SKM-1 (cell line): Measurements from ENCODE around the gene AFDN.

Experiments
- DNase-seq: peaks from one replicate; lab custom pipeline; 2025; ENCODE audit not compliant: unreplicated experiment; lab: John Stamatoyannopoulos, UW

The AFDN gene, protein sequence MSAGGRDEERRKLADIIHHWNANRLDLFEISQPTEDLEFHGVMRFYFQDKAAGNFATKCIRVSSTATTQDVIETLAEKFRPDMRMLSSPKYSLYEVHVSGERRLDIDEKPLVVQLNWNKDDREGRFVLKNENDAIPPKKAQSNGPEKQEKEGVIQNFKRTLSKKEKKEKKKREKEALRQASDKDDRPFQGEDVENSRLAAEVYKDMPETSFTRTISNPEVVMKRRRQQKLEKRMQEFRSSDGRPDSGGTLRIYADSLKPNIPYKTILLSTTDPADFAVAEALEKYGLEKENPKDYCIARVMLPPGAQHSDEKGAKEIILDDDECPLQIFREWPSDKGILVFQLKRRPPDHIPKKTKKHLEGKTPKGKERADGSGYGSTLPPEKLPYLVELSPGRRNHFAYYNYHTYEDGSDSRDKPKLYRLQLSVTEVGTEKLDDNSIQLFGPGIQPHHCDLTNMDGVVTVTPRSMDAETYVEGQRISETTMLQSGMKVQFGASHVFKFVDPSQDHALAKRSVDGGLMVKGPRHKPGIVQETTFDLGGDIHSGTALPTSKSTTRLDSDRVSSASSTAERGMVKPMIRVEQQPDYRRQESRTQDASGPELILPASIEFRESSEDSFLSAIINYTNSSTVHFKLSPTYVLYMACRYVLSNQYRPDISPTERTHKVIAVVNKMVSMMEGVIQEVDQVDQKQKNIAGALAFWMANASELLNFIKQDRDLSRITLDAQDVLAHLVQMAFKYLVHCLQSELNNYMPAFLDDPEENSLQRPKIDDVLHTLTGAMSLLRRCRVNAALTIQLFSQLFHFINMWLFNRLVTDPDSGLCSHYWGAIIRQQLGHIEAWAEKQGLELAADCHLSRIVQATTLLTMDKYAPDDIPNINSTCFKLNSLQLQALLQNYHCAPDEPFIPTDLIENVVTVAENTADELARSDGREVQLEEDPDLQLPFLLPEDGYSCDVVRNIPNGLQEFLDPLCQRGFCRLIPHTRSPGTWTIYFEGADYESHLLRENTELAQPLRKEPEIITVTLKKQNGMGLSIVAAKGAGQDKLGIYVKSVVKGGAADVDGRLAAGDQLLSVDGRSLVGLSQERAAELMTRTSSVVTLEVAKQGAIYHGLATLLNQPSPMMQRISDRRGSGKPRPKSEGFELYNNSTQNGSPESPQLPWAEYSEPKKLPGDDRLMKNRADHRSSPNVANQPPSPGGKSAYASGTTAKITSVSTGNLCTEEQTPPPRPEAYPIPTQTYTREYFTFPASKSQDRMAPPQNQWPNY (N-terminal part only)

DNA sequence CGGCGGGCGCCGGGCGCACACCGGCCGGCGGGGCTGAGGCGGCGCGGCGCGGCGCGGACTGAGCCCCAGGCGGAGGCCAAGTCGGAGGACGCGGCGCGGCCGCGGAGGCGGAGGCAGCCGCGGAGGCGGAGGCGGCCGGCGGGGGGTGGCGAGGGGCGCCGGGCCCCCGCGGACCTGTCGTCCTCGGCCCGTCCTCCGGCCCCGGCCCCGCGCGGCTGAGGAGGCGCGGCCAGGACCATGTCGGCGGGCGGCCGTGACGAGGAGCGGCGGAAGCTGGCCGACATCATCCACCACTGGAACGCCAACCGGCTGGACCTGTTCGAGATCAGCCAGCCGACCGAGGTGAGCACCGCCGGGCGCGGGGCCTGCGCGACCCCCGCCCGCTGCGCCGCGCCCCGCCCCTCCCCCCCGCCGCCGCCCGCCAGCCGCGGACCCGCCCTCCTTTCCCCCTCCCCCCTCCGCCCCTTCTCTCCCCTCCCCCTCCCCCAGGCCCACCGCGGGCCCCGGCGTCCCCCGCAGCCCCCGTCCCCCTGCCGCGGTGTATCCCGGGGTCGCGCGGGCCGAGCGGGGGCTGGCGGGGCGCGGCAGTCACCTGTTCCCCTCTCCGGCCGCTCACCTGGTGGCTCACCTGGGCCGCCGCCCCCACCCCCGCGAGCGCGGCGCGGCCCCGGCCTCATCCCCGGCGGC, at the start of gene AFDN:
Gene AFDN (plus strand): TSS at position 16 of the 687 bp plus-strand sequence. CDS start 222 bp downstream, at position 238.
- no peak for DNase-seq

DNA sequence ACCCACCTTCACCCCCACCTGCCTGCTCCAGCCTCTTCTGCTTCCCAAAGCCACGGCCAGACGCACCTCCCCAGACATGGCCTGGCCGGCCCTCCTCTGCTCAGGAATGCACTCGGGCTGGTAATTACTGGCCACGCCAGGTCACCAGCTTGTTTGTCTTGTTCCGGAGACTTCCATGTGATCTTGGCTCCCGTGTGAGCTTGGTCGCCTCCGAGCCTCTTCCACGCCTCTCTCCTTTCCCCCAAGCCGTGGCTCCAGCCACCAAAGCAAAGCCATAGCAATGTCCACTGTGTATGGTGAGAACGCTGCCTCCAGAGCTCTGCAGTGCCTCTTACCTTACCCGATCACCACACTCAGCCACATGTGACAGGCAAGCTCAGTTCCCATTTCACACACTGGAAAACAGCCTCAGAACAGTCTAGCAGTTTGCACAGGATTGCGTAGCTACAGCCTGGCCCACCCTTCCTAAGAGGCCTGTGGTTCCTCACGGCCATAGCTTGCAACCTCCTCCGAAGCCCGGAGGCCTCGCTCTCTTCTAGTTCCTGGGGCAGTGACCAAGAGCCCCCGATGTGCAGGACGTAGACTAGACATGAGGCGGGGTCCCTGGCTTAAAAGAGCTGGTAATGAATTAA, 48.1 kb upstream of the AFDN start:
- no peak for DNase-seq

DNA sequence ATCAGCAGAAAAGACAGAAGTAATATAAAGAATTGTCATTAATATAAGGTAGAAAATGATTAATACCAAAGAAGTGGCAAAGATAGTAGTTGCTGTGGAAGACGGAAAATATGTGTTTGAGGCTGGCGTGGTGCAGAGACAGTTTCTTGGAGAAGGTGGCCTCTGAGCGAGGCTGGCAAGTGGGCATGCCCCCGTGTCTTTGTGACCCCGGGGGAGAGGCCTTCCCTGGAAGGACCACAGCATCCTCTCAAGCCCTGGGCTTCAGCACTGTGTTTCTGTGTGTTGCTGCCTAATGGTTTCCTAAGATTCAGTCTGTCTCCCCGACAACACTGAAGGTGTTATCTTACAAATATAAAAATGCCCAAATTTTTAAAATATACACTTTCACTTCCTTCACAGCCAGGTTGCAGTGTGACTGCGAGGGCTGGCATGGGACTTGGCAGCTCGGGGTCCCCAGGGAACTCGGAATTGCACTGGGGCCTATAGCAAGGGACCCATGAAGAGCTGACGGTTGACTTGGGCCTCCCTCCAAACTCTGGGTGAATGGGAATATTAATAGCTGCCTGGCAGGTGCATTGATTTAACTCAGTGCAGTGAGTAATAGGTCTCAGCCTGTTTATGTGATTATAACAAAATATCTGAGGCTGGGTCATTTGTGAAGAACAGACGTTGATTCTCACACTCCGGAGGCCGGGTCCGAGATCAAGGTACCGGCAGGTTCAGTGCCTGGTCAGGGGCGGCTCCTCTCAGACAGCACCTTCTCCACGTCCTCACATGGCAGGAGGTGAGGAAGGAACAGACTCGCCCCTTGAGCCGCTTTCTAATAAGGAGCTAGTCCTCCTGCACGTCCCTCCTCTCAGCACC, 47.4 kb upstream of the AFDN start:
- DNase-seq: no peak

DNA sequence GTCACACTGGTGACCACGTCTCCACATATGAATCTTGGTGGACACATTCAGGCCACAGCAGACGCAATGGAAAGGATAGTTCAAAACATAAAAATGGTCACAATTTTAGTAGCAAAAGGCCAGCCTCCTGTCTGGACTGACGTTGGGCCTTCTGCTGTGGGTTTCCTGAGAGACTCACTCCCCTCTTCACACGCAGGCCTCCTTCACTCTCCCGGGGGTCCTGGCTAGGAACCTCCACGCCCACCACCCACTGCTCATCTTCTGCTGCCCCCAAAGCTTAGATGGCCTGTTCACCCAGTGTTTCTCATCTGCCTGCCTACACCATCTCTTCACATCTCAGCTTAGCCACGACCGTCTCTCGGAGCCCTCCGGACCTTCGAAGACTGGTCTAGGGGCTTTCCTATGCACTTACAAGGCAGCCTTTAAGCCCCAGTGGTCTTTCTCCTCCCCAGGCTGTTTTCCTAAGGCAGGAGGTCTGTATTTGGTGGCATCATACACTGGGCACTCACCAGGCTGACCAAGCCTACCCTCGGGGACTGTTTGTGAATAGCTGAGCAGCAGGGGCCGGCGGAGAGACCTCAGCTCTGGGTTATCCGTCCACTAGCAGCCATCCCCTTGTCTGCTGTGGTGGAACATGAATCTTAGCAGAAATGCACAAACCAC, 46.6 kb upstream of the AFDN start:
- DNase-seq: no peak

DNA sequence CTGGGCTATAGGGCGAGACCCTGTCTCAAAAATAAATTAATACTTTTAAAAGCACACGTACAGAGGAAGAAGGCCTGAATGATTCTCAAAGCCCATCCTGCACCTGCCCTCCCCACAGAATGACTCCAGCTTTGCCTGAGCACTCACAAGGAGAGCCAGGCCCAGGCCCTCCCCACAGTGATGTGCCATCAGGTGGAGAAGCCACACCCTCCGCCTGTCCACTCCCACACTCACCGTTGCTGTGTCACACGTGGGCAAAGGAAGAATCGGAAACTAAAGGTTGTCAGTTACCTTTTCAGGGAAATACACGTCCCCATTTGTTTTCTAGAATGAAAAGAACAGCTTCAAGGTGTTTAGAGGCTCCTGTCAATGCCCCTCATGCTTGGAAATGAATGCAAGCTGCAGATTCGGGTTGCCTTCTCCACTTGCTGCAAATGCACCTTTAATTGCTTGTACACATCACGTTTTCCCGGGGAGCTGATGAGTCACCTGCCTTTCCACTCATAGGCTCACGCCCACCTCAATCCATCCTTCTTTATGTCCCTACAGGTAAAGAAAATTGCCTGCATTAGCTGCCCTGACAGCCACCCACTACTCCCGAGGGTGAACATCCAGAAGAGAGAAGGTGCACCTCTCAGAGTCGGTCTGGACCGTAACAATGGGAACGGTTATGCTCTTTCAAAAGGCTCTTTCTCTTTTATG, 45.5 kb upstream of the AFDN start:
- DNase-seq: no peak

DNA sequence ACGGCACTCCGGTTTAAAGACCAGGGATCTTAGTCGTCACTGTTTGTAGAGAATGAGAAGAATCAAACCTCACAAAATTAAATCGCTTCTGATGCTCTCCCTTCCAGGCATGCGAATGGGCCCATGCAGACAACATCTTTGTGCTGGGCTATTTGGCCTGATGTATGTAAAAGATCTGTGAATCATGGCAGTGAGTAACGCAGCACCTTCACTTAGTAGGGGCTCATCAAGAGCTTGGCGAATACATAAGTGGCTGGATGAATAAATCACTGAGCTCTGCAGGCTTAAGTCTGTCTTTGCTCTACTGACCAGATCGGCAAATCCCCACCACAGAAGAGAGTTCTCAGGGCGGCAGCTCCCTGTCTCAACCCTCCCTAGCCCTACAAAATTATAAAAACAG, 44.8 kb upstream of the AFDN start:
- DNase-seq: no peak

DNA sequence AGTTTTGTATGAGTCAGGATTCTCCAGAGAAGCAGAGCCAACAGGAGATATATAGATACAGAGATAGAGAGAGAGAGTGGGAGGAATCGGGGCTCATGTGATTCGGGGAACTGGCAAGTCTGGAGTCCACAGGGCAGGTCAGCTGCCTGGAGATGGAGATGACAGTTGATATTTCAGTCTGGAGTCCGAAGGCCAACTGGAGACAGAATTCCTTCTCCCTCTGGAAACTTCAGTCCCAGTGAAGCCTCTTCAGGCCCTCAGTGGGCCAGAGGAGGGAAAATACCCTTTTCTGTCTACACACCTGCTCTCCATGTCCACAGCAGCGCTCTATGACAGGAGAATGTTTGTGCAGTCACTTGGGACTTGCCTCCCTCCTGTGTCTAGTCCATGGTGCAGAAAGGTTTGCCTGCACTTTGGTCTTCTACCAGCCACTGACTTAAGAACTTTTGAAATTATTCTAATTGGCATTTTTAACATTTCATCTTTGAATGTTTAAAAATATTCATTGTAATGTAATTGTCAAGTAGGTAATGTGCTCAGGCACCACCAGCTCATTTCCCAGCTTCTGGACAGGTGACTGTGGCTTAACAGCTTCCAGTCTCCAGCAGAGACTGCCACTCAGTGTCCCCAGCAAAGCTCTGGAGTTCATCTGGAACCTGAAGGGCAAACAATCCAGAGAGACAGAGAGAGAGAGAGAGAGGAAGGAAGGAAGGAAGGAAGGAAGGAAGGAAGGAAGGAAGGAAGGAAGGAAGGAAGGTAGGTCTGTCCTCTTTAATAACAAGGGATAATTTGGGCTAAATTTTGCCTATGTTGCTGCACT, 43.8 kb upstream of the AFDN start:
- DNase-seq: no peak

DNA sequence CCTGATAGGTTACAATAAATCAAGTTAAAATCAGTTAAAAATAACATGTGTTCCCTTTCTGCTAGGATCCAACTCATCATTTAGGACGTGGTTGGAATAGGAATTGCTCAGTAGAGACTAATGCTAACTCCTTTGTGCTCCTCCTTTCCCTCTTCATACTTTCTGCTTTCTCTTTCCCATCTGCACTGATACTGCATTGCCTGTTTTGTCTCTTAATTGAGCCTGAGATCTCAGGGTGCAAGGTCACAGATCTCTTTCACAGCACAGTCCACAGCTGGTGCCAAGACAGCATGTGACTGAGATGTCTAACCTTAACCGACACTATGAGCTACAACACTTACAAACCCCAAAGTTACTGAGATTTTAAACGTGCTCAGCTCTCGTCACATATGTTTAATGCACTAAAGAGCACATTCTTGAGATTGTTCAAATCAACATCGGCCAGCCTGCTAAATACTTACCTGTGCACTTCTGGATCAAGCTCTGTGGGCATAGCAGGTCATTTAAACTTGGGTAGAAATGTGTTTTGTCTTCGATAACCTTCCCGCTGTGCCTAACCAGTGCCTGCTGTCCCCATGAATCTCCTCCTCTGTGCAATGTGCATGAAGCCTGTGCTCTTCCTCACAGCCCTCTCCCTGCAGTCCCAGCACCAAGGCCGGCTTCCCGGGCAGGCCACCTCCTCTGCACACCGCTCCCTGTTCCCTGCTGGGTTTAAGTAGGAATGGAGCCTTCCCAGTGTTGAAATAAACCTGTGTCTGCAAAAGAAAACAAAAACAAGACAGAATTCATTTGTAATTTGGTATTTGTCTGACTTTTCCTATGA, 39.6 kb upstream of the AFDN start:
- DNase-seq: no peak

DNA sequence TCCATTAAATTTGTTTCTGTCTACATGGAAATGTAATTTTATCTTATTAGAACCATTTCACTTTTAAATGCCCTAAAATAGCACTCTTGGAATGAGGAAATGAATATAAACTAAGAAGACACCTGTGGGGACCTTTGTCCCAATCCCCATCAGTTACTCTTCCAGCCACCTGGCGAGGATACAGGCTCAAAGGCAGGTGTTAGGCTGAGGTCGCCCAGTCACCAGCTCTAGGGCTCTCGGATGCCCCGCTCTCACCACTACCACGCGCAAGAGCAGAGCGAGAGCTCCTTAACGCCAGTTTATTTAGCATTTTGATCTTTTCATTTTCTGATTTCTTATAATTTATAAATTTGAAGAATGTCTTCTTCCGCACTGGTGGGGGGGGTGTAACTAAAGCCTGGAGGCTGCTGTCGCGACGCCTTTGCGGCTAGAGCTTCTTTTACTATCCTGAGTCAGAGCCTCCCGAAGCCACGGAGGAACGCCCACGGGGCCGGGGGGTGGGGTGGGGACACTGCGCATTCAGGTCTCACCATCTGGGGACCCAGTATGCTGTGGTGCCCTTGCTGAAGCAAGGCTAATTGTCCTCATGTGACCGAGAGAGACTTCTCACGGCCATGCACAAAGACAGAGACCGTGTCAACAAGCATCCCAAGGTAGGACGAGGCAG, 38.7 kb upstream of the AFDN start:
- DNase-seq: no peak

DNA sequence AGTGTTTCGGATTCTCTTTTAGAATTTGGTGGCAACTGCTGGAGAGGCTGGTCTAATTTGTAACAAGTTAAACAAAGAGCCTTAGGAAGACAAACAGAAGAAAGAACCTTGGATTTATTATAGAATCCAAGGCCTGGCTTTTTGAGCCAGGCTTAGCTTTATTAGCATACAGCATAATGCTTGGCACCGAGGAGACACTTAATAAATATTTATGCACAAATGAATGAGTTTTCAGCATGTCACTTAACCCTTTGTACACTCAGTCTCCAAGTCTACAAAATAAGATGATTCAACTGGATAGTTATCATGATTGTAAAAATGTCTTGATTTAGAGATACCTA, 38.2 kb upstream of the AFDN start:
- no peak for DNase-seq

DNA sequence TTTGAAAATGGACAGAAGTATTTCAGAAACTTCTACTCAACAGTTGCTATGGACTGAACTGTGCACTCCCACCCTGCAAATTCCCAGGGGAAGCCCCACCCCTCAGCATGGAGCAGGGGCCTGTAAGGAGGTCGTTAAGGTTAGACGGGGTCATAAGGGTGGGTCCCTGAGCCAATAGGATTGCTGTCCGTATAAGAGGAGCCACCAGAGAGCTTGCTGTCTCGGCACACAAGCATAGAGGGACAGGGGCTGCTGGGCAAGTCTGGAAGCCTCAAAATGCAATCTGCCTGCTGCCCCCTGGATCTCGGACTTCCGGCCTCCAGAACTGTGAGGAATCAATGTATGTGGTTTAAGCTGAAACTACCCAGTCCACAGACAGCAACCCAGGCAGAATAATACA, 37.4 kb upstream of the AFDN start:
- DNase-seq: no peak

DNA sequence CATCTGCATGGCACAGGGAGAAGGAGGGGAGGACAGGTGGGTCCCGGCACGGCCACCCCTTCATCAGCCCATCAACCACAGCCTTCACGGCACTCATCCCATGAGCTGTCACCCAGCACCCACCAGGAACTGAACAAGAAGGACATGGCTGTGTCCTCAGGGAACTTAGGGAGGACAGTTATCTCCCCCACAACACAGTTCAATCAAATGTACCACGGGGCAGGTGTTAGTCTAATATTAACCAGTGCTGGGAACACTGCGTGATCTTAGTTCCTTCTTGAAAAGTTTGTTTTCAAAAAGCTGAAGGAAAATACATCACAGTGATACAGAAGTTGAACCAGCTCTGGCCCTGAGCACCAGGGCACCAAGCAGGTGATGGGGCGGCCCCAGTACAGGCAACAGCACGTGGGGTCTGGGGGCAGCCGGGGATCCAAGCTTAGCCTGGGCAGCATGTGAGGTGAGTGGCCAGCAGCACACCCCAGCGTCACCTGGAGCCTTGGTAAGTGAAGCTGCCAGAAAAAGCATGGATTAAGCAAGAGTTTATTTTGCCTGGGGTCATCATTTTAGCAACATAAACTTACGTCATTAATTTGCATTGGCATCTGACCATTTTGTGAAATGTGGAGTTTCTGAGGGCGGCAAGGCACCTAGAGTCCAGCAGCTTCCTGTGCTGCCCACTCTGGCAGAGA, 35.5 kb upstream of the AFDN start:
- no peak for DNase-seq

DNA sequence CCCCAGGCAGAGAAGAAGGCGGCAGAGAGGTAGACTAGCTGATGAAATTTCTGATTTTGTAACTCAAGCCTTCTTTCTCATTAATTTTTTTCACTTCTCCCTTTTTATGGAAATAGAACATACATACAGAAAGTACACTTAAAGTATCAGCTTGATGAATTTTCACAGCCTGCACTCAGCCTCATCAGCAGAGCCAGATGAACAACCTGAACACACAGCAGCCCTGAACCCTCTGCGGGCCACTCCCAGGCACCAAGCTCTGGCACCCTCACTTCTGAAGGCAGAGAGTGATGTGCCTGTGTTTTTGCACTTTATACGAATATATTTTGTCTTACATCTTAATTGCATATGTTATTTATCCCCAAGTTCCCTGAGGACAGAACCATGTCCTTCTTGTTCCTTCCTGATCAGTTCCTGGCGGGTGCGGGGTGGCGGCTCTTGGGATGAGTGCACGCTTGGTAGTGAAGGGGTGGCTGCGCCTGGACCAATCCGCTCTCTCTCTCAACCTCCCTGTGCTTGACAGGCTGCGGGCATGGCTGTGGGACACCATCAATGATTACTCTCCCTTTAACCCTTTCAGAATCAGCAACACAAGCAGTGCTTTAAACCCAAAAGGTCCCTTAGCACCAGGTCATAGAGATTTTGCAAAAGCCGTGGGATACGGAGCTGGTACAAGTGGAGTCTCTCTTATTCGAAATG, 34.8 kb upstream of the AFDN start:
- DNase-seq: no peak

DNA sequence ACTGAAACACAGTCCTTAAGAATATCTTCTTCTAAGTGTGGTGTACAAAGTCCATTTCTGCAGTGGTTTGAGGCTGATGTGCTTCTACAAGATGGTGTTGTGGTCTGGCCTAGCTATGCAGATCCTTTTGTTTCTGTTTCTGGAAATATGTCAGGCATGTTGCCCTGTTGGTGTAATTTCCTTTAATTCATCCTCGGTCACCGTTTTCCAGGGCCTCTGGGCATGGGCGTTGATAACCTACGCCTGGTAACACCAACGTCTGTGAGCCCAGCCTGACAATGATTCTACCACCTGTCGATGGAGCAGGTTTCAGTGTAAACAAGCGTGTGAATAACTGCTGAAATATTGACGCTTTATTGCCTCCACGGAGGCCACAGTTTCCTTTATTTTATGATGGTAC, 33.3 kb upstream of the AFDN start:
- no peak for DNase-seq
